Hepatocyte (in vitro differentiated cells): ENCODE results near the gene FLCN. TPM values are rescaled to one million over a fixed set of nuclear protein-coding genes. Genes with fewer than 3 reads are reported as not detected.

Experiments used
- DNase-seq: peaks from one replicate; pipeline ENCODE4 v3.0.0-alpha.2; 2016; ENCODE audit warnings: low spot score
- H2AFZ ChIP-seq: fragments of 200-600 bp; sonication (generic); 2 replicates; pipeline ENCODE4 v1.6.0; 2016; ENCODE audit warnings: antibody characterized with exemption, mild to moderate bottlenecking
- H3K27ac ChIP-seq: fragments of 200-600 bp; sonication (generic); 2 replicates; pipeline ENCODE4 v1.5.1; 2016; ENCODE audit warnings: mild to moderate bottlenecking
- H3K27me3 ChIP-seq: fragments of 200-600 bp; sonication (generic); 2 replicates; pipeline ENCODE4 v1.6.1; 2016
- H3K36me3 ChIP-seq: fragments of 200-600 bp; sonication (generic); replicated peaks from 2 replicates; pipeline ENCODE4 v1.5.1; 2016; ENCODE audit warnings: low read depth; ENCODE audit not compliant: insufficient read depth
- H3K4me1 ChIP-seq: fragments of 200-600 bp; sonication (generic); 2 replicates; pipeline ENCODE4 v1.5.1; 2016; ENCODE audit warnings: mild to moderate bottlenecking, moderate library complexity; ENCODE audit not compliant: insufficient read depth
- H3K4me2 ChIP-seq: fragments of 200-600 bp; sonication (generic); 2 replicates; pipeline ENCODE4 v1.6.0; 2016
- H3K4me3 ChIP-seq: fragments of 200-600 bp; sonication (generic); 2 replicates; pipeline ENCODE4 v1.5.1; 2016; ENCODE audit warnings: mild to moderate bottlenecking
- H3K79me2 ChIP-seq: fragments of 200-600 bp; sonication (generic); 2 replicates; pipeline ENCODE4 v1.6.0; 2017; ENCODE audit warnings: mild to moderate bottlenecking
- H3K9me2 ChIP-seq: fragments of 200-600 bp; sonication (generic); replicated peaks from 2 replicates; pipeline ENCODE4 v1.6.0; 2017; ENCODE audit warnings: mild to moderate bottlenecking; ENCODE audit not compliant: insufficient read depth
- H3K9me3 ChIP-seq: fragments of 200-600 bp; sonication (generic); 2 replicates; pipeline ENCODE4 v1.5.1; 2016; ENCODE audit warnings: low read depth, mild to moderate bottlenecking
- H4K20me1 ChIP-seq: fragments of 200-600 bp; sonication (generic); 2 replicates; pipeline ENCODE4 v1.6.0; 2016; ENCODE audit warnings: mild to moderate bottlenecking; ENCODE audit not compliant: insufficient read depth, poor library complexity, severe bottlenecking
- CTCF ChIP-seq: fragments of 200-600 bp; sonication (generic); IDR thresholded peaks from 2 replicates; pipeline ENCODE4 v1.5.1; 2016; ENCODE audit warnings: antibody characterized with exemption, mild to moderate bottlenecking; ENCODE audit not compliant: poor library complexity
- EZH2 ChIP-seq: fragments of 200-600 bp; sonication (generic); IDR thresholded peaks from 2 replicates; pipeline ENCODE4 v1.6.1; 2016; ENCODE audit warnings: antibody characterized with exemption, mild to moderate bottlenecking, borderline replicate concordance
- EZH2phosphoT487 ChIP-seq: fragments of 200-600 bp; sonication (generic); IDR thresholded peaks from one replicate; pipeline ENCODE4 v1.6.1; 2018; ENCODE audit warnings: antibody characterized with exemption, mild to moderate bottlenecking, low read depth, moderate library complexity; ENCODE audit not compliant: unreplicated experiment, severe bottlenecking
- WGBS: methylation state at CpG from one replicate; pipeline ENCODE4 v1.1.6; 2016; ENCODE audit warnings: low lambda C conversion rate; ENCODE audit errors: missing lambda C conversion rate; 5-methylcytosine and 5-hydroxymethylcytosine counted together
- polyA plus RNA-seq: library from polyadenylated mRNA; unstranded; fragments of >200 nt; fragmentation: Nextera tagmentation; extraction: Ambion mirVana; gene quantifications from 2 replicates; pipeline ENCODE4 v1.2.1, GENCODE V29; 2016
- total RNA-seq: library from RNA; depleted of rRNA; stranded (reverse); fragments of >200 nt; gene quantifications from 2 replicates; pipeline ENCODE4 v1.2.3, GENCODE V29; 2014

FLCN gene
- total and polyA plus RNA-seq, 2 experiments from 2014 or later, result 31.0 to 66.2 TPM

- Histone ChIP-seq H4K20me1 (no peaks in the 10 kb centered on the region), H3K36me3 (no peaks in the 10 kb centered on the region), H3K9me3 (no peaks in the 10 kb centered on the region), H3K27ac (no peak overlapping the region), H3K79me2 (no peaks in the 10 kb centered on the region), H3K4me3 (no peak overlapping the region), H3K4me2 (no peak overlapping the region), H2AFZ (no peak overlapping the region), H3K9me2 (no peaks in the 10 kb centered on the region), H3K4me1 (no peaks in the 10 kb centered on the region), H3K27me3 (no peaks in the 10 kb centered on the region)
- 94% methylated on average over 6 of the region's 6 CpGs for WGBS
- TF ChIP-seq CTCF, result no peak
- no peak for TF ChIP-seq EZH2
- TF ChIP-seq EZH2phosphoT487, result no peak
- DNase-seq, result no peak
Observed at GRCh38 chr17:17182598-17183136, 54.3 kb downstream of the FLCN start.

- H3K9me2 ChIP-seq, result no peaks in the 10 kb centered on the region
- H3K9me3 ChIP-seq, result no peaks in the 10 kb centered on the region
- H3K4me3 ChIP-seq, result no peak overlapping the region
- no peak for TF ChIP-seq EZH2phosphoT487
- TF ChIP-seq CTCF, result no peak
- TF ChIP-seq EZH2, result no peak
- H2AFZ ChIP-seq, result no peak overlapping the region
- no peaks in the 10 kb centered on the region for H3K4me1 ChIP-seq
- no peak overlapping the region for H3K27ac ChIP-seq
- H3K4me2 ChIP-seq, result no peak overlapping the region
- no peaks in the 10 kb centered on the region for H4K20me1 ChIP-seq
- no peaks in the 10 kb centered on the region for H3K27me3 ChIP-seq
- H3K79me2 ChIP-seq, result no peaks in the 10 kb centered on the region
- no peaks in the 10 kb centered on the region for H3K36me3 ChIP-seq
- WGBS, result 87% methylated on average over 15 of the region's 15 CpGs
- DNase-seq, result no peak
Observed at GRCh38 chr17:17181666-17182597, 55.0 kb downstream of the FLCN start.

DNA sequence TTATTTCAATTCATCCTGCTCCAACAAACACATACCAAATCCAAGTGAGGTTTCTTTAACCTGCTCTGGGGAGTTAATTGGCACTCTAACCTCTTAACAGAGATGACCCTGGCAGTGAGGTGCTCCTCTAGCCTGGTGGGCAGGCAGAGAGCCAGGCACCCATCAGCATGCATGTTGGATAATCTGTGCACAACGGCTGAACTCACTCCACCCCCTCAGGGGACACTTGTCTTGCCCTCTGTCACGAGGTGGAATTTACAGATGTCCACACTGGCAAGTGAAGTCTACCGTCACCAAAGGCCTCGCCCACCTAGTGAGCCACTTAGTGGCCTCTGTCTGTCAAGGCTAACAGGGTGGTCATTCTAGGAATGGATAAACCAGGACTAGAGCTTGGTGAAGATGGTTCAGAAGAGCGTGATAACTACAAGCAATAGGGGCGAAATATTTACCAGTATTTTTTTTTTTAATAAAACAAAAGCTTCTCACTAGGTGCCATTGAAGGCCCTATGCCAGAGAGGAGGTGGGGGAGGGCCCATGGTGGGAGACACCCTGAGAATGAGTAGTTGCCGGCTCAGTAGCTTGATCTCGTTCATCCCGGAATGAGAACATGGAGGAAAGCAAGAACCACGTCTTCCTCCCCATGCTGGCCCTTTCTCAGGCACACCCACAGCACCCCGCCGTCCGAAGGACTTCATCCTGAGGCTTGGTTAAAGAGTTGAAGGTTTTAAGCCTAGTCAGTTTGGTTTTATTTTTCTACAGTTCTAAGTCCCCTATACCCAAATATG, 56.0 kb downstream of the FLCN start:
- H3K4me2 ChIP-seq, result no peak overlapping the region
- no peak overlapping the region for H3K27ac ChIP-seq
- H2AFZ ChIP-seq, result no peak overlapping the region
- H3K4me1 ChIP-seq, result no peaks in the 10 kb centered on the region
- DNase-seq, result no peak
- no peak overlapping the region for H3K4me3 ChIP-seq
- no peaks in the 10 kb centered on the region for H3K27me3 ChIP-seq
- no peaks in the 10 kb centered on the region for H3K79me2 ChIP-seq
- TF ChIP-seq CTCF (no peak), EZH2phosphoT487 (no peak), EZH2 (no peak)
- no peaks in the 10 kb centered on the region for H3K9me2 ChIP-seq
- no peaks in the 10 kb centered on the region for H4K20me1 ChIP-seq
- 91% methylated on average over 13 of the region's 13 CpGs for WGBS
- no peaks in the 10 kb centered on the region for H3K36me3 ChIP-seq
- H3K9me3 ChIP-seq, result no peaks in the 10 kb centered on the region
